NCI-H748 (cell line): Measurements from ENCODE around the gene CRK.
A peak's percentile ranks its signal among the peaks of the same experiment; 100 is the strongest.

Source experiments
- DNase-seq: peaks from one replicate; lab custom pipeline; 2025; ENCODE audit not compliant: unreplicated experiment; lab: John Stamatoyannopoulos, UW

Gene CRK

DNA sequence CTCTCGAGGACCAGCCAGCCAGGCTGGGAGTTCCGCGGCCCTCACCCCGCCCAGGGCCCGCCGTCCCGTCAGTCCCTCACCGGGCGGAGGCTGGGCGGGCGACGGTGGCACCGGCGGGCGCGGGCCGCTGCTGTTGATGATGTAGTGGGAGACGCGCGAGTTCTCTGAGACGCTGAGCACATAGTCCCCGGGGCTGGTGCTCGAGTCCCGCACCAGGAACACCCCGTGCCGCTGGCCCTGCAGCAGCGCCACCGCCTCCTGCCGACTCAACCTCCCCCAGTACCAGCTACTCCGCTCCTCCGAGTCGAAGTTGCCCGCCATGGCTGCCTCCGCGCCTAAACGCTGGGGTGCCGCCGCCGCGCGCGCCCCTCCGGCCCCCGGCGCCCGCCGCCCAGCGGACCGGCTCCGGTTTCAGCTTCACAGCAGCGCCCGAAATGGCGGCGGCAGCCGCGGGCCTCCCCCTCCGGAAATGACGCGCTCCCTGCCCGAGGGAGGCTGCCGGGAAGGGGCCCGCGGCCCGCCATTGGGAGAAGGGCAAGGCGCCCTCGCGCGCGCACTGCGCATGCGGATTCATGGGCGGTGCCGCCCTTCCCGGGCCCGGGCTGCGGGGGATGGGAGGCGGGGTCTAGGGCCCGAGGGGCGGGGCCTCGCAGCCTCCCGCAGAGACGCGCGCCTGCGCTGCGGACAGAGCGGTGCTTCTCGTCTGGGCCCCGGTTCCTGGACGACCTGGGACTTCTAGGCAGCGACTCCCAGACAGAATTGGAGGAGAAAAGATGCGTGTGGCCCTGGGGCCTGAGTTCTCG lies at the start of gene CRK:
Gene CRK (minus strand): TSS at position 436 of the 803 bp plus-strand sequence. CDS start 115 bp downstream, at position 321.
- peak; percentile 99 for DNase-seq

DNA sequence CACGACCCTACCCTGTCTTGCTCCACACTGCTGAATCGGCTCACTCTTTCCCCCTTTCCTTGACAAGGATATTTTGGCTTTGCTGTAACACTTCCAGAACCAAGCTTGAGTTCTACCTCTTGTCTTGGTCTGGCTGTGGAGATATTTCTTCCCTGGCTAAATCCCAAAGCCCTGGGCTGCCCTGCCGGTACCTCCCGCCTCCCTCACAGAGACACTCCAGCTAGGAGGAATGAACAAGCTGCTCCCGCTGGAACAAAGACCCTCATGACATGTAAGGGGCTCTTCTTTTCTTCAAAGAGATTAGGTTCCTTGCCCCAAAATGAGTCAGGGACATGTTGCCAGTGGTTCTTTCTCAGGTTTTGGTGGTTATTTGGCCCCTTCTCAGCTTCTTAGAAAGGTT lies 49.6 kb upstream of the CRK start:
- DNase-seq: no peak

DNA sequence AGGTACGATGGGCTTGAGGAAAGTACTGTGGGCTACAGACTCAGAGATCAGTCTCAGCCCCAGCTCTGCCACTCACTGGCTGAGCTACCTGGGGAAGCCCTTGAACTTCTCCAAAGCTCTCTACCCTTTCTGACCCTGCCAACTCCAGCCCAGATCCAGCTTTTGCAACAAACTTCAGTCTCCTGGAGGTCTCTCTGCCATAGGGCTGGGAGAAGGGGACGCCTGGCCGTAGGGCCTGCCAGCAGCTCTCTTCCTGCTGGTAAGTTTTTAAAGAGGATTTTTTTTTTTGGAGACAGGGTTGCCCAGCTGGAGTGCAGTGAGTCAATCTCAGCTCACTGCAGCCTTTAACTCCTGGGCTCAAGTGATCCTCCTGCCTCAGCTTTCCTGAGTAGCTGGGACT lies 48.8 kb upstream of the CRK start:
- no peak for DNase-seq

DNA sequence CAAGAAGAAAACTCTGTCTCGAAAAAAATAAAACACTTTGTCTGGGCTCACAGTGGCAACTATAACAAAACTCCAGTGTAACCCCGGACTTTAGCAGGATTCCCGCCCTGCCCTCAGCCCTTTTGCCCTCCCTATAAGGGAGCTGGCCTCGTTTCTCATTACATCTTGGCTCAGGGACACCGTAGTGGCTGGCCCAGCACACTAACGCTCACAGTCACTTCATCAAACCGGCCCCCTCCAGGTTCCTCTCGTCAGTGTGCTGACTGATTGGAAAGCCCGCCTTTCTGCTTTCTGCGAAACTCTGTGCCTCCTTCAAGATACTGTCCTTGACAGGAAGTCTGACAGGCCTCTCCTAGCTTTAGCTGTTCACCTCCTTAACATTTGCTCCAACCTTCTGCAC lies 47.7 kb upstream of the CRK start:
- DNase-seq: no peak

DNA sequence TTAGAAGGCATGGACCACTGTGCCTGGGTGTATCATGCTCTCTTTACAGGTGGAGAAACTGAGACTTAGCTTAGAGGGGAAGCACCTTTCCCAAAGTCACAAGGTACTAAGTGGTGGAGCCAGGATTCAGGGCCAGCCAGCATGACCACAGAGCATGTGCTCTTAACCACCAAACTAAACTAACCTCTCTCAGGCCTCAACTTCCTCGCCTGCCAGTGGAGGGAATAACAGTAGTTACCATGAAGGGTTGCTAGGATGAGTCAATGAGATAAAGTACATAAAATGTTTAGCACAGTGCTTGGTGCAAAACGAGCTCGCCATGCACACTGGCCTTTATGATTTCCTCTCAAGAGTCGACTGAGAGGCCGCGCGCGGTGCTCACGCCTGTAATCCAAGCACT lies 42.8 kb upstream of the CRK start:
- no peak for DNase-seq

DNA sequence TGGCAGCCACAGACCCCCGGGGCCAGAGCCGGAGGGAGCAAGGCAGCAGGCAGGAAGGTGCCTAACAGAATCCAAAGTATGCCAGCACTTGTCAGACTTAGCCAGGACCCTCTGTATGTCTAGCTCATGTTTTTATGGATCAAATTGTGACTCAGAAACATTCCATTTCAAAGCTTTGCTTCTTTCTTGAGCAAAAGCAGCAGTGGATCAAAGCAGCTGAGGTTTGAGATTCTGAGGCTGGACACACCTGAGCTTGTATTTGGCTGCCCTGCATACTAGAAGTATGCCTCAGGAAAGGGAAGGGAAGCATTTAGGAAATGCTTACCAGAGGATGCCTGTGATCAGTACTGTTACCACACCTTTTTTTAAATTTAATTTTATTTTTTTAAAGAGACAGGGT lies 42.2 kb upstream of the CRK start:
- DNase-seq: no peak

DNA sequence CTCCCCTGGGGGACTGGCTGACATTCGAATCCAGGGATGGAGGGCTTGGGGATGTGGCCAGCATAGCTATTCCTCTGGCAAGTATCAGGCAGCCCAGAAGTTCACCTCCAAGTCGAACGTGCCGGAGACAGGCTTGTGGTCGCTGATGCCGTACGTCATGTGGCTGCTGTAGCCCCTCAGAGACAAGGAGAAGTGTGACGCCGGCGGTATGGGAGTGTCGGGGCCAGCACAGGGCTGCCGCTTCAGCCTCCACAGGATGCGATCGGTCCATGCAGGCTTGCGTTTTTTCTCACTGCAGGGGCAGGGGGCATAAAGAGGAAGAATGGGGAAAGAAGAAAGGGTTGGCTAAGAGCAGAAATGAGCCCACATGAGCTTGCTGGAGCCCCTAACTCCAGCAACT lies 41.8 kb upstream of the CRK start:
- DNase-seq: no peak

DNA sequence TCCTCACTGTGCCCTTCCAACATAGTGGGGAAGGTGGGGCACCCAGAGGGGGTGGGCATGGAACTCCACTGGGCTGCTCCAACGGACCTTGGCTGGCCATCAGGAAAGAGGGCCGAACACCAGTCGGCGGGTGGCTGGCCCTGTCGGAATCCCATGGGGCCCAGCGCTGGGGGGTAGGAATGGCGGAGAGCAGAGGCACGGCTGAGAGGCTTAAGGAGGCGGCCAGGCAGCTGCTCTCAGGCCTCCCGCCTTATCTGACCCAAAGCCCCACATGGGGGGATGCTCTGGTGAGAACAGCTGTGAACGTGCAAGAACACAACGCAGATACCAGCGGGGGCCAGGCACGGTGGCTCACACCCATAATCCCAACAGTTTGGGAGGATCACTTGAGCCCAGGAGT lies 40.8 kb upstream of the CRK start:
- DNase-seq: no peak

DNA sequence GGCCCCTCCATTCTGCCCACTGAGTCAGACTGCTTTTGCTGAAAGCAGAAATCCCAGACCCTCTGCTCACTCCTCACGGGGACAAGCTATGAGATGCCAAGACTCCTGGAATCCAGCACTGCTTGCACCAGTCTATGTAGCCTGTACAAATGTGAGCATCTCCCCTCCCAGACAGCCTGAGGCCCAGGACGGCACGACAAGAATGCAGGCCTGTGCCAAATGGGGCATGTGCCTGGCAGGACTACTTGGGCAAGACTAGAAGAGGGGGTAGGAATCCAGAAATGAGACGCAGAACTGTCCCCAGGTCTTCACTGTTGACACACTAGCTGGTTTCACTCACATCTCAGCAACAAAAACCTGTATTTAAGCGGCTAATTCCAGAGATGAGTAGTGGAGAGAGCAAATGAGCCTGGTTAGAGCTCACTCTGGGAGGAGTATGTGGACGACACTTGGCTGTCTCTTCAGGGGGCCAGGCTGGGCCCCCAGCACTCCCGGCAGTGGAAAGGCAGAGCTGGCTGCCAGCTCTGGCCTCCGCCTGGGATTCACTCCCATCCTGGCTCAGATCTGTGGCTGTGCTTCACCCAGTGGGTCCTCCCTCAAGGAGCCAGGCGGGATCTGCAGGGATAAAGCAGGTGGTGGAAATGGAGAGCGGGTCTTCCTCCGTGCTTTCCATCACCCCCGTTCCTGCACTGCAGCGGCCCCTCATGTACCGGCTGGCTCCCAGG lies 39.4 kb upstream of the CRK start:
- no peak for DNase-seq

DNA sequence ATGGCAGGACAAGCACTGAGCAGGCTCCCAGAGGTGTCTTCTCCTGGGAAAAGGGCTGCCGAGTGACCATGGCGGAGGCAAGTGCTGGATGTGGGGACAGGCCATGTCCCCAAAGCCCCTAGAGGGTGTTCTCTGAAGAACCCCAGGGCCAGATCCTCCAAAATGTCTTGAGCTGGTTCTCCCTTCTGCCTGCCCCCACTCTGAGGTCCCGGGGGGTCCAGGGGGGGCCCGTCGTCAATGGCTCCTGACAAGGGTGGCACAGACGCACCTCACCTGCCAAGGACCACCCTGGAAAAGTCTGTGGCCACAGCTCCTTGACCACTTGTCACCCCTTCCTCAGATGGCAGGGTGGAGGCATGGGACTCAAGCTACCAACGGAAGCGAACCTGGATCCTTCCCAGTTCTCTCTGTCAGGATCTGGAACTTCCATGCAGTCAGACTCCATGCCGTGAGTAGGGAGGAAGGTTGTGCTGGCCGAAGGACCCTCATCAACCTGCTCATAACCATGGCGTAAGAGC lies 38.8 kb upstream of the CRK start:
- DNase-seq: no peak

DNA sequence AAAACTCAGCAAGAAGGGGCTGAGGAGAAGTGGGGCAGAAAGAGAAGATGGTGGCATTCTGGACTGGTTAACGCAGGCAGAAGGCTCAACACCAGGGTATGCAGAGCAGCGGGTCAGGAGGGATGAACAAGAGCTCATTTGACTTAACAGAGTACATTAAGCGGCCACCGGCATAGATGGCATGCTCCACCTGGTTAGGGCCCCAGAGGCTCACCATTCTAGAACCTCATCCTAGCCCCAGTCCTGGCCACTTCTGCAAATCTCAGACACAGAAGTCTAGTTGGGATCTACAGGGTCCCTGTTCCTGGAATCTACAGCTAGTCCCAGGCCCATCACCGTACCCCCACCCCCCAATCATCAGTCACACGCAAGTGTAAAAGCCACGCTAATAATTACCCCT lies 38.2 kb upstream of the CRK start:
- no peak for DNase-seq

DNA sequence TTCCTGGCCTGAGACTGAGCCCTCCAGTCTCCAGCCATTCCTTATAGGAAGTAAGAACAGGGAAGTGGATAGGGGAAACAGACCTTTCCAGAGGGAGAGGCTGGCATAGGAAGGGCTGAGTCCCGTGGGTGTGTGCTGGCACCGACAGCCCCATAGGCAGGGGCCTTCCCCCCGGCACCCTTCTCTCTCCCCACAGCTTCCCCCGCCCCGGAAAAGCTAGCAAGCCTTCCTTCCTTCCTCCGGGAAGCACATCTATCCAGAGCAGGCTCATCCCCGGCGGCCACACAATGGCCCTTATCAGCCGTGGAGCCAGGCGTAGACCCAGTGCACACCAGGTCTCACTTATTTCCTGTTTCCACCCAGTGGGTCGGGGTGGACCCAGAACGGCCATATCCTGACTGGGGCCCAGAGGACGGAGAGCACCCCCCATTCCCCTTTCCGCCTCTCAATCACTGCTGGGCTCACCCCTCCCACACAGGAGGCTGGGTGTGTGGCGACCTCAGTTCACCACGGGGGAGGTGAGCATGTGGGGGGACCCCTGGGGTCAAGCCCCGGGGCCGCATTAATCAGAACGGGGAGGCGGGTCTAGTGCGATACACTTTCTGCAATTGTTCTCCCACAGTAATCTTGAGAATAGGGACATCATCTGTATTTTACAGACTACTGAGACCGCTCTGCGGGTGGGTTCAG lies 37.4 kb upstream of the CRK start:
- no peak for DNase-seq

DNA sequence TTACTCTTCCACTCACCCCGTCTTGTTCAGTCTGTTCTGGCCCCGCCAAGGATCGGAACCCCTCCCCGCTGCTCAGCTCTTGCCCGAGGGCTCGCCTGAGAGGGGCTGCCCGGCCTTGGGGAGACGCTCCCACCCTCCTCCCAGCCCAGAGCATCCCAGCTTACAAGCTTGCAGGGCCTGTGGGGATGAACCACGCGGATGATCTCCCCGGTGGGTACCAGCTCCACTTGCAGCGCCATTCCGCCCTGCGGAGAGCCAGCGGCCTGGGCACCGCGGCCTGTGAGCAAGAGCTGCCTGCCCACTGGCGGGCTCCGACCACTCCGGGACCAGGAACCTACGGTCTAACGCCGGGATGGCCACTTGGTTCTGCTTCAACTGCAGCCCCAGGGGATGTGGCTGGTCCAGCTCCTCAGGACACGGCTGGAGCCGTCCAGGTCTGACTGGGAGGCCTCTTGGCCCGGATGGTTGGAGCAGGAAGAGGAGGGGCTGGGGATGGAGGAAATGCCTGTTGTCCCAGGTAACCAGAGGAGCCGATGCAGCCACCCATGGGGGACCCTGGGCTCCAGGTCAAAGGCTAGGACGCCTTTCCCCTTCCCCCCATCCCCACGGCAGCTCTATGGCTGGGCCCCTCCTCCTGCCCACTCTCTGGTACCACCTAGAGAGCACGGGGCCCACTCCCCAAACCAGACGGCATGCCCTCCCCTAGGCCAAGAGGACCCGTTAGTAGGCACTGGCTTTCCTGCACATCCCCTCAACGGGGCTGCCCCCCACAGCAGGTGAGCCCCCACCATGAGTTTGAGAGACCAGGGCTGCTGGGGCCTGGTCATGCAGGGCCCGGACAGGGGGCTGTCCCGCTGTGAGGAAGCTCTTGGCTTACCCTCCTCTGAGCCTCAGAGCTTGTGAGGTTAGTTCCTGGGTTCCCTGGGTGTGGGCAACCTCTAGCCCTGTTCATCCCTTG lies 36.5 kb upstream of the CRK start, which contains the start of gene MYO1C:
Gene MYO1C (minus strand): TSS at position 438 of the 958 bp plus-strand sequence. CDS start 199 bp downstream, at position 239.
- no peak for DNase-seq

DNA sequence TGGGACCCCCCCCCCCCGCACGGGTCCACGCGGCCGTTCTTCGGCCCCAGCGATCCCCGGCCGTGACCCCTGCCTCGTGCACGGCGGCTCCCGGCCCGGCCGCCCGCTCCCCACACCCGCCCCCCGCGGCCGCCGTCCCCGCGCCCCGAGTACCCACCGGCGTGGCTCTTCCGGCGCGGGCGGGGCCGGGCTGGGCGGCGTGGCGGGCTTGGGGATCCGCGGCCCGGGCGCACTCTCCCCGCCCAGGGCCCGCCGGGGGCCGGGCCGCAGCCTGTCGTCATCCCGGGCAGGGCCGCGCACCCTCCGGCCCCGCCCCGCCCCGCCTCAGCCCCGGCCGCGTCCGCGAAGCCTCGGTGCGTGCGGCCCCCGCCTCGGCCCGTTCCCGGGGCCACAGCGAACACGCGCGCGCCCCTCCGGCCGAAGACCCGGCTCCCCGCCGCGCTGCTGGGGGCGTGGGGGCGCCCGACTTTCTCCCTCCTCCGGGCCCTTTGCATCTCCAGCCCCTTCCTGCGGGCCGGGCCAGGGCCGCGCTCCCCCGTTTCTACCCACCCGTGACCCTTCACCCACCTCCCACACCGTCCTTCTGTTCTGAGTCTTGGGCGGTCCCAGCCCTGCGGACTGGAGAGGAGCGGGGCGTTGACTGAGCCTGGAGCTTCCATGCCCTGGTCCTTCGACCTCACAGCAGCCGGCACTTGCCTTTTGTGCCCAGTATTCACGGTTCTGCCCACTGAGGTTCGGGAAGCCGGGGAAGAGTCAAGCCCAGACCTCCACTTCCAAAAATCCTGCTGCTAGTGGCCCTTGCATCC lies 35.6 kb upstream of the CRK start:
- peak; percentile 56 for DNase-seq

DNA sequence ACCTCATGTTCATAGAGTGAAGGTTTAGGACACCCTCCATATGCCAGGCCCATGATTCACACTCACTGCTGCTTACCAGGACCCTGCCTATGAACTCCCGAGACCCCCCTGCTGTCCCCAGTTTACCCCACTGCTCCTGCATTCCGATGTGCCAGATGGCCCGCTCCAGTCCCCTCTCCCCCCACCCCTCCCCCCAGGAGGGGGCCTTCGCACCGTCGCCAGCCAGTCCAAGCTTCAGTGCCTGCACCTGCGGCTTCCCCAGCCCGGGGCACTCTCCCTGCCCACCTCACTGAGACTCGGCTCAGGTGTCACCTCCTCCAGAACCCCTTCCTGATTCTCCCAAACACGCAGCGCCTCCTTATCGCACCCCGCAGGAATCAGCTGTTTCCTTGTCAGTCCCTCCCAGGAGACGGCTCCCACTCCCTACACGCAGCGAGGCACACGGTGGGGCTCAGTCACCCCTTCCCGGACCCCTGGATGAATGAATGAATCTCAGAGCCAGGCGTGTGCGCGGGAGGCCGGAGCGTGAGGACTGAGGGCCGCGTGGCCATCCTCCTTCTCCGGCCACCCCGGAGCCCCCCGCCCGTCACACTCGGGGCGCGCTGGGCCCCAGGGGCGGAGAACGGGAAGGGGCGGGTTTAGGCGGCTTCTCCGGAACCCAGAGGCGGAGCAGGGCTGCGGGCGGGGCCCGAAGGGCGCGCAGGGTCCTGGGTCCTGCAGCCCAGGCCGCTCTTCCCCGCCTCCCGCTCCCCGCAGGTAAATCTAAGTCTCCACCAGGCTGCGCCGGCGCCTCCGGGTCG lies 34.8 kb upstream of the CRK start:
- DNase-seq: peak; percentile 69

DNA sequence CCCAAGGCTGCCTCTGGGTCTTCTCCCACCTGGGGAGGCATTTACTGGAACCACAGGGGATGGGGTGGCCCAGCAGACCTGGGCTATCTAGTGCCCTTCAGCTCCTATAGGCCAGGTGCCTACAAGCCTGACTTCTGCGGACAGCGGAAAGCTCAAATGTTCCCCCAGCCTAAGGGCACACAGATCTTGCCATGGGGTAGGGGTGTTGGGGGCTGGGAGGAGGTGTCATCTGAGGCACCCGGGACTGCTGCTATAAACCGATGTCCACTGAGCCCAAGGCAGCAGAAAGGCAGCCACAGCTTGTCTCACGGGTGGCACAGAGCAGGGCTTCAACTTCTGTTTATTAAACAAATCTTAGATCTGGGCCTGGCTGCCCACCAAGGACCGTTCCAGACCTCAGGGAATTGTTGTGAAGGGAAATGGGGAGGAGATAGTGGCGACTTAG lies 32.8 kb upstream of the CRK start:
- no peak for DNase-seq

DNA sequence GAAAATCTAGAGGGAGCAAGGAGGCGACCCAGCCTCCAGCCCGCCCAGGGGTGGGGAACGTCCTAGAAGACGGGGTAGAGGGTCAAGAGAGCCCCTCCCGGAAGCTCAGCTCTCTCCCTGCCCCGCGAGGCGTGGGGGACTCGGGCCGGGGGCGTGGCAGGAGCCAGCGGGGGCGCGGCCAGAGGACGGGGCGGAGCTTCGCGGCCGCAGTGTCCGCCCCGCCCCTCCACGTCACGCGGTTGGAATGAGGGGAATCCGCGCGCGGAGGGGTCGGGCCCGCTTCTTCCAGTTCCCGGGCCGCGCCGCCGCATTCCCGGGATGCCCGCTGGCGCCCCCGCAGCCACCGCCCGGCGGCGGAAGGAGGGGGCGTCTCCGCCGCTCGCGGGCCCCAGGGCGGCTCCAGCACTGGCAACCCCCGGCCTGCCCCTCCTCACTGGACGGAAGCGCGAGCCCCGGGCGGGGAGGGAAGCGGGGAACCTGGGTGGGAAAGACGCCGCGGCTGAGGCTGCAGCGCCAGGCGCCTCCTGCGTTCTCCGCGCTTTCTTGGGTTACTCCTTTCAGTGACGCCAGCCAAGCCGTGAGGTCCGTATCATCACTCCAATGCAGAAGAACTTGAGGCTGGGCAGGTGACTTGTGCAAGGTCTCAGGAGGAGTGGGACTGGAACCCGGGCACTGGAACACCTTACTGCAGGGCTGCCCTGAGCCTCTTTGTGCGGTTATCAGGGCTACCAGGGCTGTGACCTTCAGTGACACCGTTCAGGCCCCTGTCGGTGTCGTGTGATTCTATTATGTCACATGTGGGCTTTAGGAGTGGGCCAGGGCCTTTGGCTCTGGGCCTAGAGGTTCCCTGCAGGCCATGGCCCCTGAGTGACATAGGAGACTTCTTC lies 32.1 kb upstream of the CRK start:
- peak; percentile 83 for DNase-seq
